ENCODE results near the gene KRTAP10-11. TPM values are rescaled to one million over a fixed set of nuclear protein-coding genes. Genes with fewer than 3 reads are reported as not detected.

KRTAP10-11 gene
- total RNA-seq, 4 donors from 2014 or later: not detected

DNA sequence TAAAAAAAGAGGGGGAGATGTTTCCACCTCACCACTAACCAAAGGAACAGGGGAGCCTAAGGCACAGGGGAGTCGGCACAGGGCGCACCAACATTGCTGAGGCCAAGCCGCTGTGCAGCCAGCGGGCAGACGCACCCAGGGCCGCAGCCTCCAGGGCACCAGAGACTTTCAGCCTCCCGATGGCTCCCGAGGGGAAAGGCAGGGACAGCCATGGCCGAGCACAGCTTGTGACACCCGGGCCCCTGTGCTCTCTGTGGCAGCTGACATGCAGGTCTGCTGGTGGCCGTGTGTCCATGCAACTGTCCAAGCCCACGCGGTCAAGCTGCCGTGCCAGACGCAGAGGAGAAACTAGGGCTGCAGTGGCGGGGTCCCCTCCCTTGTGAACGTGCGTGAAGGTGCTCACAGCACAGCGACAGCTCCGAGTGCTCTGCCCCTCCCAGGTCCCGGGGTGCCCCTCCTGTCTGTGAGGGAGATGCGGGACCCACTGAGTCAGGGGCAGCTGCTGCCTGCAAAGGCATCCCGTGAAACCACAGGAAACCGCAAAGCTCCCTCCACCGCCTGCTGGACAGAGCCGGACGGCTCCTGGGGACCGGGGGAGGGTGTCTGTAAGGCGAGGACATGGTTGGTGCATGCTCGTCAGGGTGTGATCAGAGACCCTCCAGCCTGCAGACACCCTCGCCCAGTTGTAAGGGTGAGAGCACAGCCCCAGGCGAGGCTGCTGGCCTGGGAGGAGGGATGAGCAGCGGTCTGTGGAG lies 2.5 kb downstream of the KRTAP10-11 start:
- intact Hi-C loops (cut with DNase I; ENCODE audit: low total_unique reads): no loop called here
- Histone ChIP-seq H3K27ac (no peak overlapping the region), H3K36me3 (no peaks in the 10 kb centered on the region), H3K4me3 (no peak overlapping the region), H3K9me3 (no peaks in the 10 kb centered on the region), H3K4me1 (no peaks in the 10 kb centered on the region), H3K27me3 (peaks cover 10 to 16% (median 11%) of the 10 kb centered on the region in 3 donors)
- no peak for DNase-seq
- in situ Hi-C loops (cut with MboI; ENCODE audit: low sequenced_read_pairs in 4 of 4): no loop called here
- no peak for ATAC-seq
- no peak for TF ChIP-seq POLR2A (IDR thresholded peaks at IDR 0.05)
- TF ChIP-seq, protein P1, sequence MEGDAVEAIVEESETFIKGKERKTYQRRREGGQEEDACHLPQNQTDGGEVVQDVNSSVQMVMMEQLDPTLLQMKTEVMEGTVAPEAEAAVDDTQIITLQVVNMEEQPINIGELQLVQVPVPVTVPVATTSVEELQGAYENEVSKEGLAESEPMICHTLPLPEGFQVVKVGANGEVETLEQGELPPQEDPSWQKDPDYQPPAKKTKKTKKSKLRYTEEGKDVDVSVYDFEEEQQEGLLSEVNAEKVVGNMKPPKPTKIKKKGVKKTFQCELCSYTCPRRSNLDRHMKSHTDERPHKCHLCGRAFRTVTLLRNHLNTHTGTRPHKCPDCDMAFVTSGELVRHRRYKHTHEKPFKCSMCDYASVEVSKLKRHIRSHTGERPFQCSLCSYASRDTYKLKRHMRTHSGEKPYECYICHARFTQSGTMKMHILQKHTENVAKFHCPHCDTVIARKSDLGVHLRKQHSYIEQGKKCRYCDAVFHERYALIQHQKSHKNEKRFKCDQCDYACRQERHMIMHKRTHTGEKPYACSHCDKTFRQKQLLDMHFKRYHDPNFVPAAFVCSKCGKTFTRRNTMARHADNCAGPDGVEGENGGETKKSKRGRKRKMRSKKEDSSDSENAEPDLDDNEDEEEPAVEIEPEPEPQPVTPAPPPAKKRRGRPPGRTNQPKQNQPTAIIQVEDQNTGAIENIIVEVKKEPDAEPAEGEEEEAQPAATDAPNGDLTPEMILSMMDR (IDR thresholded peaks at IDR 0.05 in 4 of 5, conservative IDR thresholded peaks at IDR 0.05 in 1 of 5): no peak

DNA sequence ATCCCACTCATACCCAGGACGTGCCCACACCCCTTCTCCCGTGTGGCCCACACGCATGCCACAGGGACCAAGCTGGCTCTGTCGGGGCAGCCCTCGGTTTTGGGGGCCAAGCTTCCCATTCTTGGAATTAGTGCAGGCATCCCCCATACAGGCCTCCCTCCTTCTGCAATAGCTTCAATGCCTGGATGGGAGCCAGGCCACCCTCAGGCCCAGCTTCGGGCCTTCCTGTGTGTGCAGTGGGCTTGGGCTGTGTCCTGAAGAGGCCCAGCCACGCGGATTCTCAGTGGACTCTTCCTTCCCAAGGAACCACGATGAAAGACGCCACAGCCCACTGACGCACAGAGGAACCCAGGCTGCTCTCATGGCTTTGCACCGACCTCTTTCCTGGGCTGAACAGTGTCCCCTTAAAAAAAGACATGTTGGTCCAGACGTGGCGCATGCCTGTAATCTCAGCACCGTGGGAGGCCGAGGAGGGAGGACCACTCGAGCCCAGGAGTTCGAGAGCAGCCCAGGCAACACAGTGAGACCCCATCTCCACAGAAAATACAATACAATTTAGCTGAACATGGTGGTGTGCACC lies 3.4 kb downstream of the KRTAP10-11 start:
- Histone ChIP-seq H3K27ac (no peak overlapping the region), H3K4me3 (no peak overlapping the region), H3K36me3 (no peaks in the 10 kb centered on the region), H3K27me3 (peaks cover 10 to 16% (median 11%) of the 10 kb centered on the region in 3 donors), H3K9me3 (no peaks in the 10 kb centered on the region), H3K4me1 (no peaks in the 10 kb centered on the region)
- intact Hi-C loops (cut with DNase I; ENCODE audit: low total_unique reads): no loop called here
- ATAC-seq (no peak), DNase-seq (no peak)
- TF ChIP-seq, protein P1 (IDR thresholded peaks at IDR 0.05 in 4 of 5, conservative IDR thresholded peaks at IDR 0.05 in 1 of 5): no peak
- TF ChIP-seq POLR2A (IDR thresholded peaks at IDR 0.05): no peak
- in situ Hi-C loops (cut with MboI; ENCODE audit: low sequenced_read_pairs in 4 of 4): no loop called here

DNA sequence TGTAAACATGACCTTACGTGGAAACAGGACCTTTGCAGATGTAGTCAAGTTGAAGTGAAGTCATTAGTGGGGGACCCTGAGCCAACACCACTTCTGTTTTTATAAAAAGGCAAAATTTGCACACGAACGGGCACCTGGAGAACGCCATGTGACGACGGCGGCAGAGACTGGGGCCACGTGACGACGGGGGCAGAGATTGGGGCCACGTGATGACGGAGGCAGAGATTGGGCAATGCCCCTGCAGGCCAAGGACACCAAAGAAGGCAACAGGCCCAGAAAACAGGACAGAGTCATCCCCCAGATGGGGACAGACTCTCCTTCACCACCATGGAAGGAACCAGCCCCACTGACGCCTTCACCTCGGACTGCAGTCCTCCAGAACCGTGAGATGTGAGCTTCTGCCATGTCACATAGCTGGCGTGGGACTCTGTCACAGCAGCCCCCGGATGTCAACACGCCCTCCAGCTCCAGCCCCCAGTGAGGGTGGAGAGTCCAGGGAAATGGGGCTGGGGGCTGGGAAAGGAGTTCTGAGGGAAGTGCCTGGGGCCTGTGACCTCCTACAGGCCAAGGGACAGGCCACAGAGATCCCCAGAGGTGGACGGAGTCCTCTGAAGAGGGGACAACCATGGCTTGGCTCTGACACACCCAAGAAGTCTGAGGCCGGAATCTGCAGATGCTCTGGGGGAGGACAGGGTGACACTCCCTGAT lies 4.2 kb downstream of the KRTAP10-11 start:
- Histone ChIP-seq H3K9me3 (no peaks in the 10 kb centered on the region), H3K27ac (no peak overlapping the region), H3K4me1 (no peaks in the 10 kb centered on the region), H3K4me3 (no peak overlapping the region), H3K36me3 (no peaks in the 10 kb centered on the region), H3K27me3 (peaks cover 8 to 16% (median 11%) of the 10 kb centered on the region in 3 donors)
- intact Hi-C loops (cut with DNase I; ENCODE audit: low total_unique reads): no loop called here
- DNase-seq (no peak), ATAC-seq (no peak)
- in situ Hi-C loops (cut with MboI; ENCODE audit: low sequenced_read_pairs in 4 of 4): no loop called here
- TF ChIP-seq POLR2A (IDR thresholded peaks at IDR 0.05): no peak
- TF ChIP-seq, protein P1 (IDR thresholded peaks at IDR 0.05 in 4 of 5, conservative IDR thresholded peaks at IDR 0.05 in 1 of 5): no peak

DNA sequence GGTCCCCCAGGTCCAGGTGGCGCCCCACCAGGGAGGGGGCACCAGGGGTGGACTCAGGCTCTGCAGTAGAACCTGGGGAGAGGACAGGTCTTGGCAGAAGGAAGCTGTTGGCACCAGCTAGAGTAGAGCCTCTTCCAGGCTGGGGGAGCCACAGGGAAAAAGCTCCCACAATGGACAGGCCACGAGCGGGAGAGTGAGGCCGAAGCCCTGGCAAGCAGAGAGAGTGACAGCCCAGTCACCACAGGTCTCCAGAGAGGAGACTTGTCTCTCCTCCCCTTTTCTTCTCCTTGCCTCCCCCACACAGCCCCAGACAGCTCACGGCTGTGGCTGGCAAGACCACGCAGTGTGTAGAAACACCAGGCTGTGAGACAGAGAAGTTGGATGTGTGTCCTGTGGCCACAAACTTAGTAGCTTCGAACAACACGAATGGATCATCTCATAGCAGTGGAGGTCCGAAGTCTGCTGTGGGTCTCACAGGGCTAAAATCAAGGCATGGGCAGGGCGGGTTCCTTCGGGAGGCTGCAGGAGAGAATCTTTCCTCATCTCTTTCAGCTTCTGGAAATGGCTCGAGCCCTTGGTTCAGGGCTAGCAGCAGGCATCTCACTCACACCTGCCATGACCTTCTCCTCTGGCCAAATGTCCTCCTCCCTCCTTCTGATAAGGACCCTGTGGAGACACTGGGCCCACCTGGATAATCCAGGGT lies 4.9 kb downstream of the KRTAP10-11 start:
- H3K27ac ChIP-seq: no peak overlapping the region
- H3K27me3 ChIP-seq: peaks cover 7 to 16% (median 11%) of the 10 kb centered on the region in 3 donors
- H3K36me3 ChIP-seq: no peaks in the 10 kb centered on the region
- no peaks in the 10 kb centered on the region for H3K9me3 ChIP-seq
- in situ Hi-C loops (cut with MboI; ENCODE audit: low sequenced_read_pairs in 4 of 4): no loop called here
- TF ChIP-seq POLR2A (IDR thresholded peaks at IDR 0.05): no peak
- TF ChIP-seq, protein P1 (IDR thresholded peaks at IDR 0.05 in 4 of 5, conservative IDR thresholded peaks at IDR 0.05 in 1 of 5): no peak
- H3K4me3 ChIP-seq: no peak overlapping the region
- ATAC-seq: no peak
- no peaks in the 10 kb centered on the region for H3K4me1 ChIP-seq
- no peak for DNase-seq
- intact Hi-C loops (cut with DNase I; ENCODE audit: low total_unique reads): no loop called here
